ENCODE results near the gene MACROD2. TPM values are rescaled to one million over a fixed set of nuclear protein-coding genes. Genes with fewer than 3 reads are reported as not detected.

Gene MACROD2
- total RNA-seq, 6 experiments from 2014 or later = 0.05 to 0.57 (median 0.11) TPM; not detected in 1

DNA sequence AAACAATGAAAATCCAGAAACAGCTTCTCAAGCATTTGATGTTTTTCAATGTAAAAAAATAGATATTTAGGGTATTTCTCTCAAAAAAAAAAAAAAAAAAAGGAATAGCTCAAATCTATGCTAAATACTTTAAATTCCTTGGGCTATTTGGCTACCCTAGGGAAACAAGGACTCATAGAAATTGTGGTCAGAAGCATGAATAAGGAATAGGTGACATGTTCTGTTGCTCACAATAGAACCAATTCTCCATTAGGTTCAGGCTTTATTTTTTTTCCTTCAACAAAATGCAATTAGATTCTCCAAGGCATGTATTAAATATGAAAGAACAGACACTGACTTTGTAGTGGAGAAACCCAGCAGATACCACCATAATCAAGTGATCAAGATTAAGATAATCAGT lies 1246.4 kb downstream of the MACROD2 start:
- DNase-seq = no peak
- H3K27me3 Mint-ChIP-seq (ENCODE audit: insufficient read depth) = no peaks in the 10 kb centered on the region
- no peak overlapping the region for H3K27ac Mint-ChIP-seq
- H3K4me3 Mint-ChIP-seq = no peak overlapping the region
- H3K36me3 Mint-ChIP-seq (ENCODE audit: low read depth) = no peaks in the 10 kb centered on the region
- peaks cover 56% of the 10 kb centered on the region for H3K9me3 Mint-ChIP-seq
- H3K4me1 Mint-ChIP-seq (ENCODE audit: low read depth) = no peaks in the 10 kb centered on the region
- TF ChIP-seq, protein P1, sequence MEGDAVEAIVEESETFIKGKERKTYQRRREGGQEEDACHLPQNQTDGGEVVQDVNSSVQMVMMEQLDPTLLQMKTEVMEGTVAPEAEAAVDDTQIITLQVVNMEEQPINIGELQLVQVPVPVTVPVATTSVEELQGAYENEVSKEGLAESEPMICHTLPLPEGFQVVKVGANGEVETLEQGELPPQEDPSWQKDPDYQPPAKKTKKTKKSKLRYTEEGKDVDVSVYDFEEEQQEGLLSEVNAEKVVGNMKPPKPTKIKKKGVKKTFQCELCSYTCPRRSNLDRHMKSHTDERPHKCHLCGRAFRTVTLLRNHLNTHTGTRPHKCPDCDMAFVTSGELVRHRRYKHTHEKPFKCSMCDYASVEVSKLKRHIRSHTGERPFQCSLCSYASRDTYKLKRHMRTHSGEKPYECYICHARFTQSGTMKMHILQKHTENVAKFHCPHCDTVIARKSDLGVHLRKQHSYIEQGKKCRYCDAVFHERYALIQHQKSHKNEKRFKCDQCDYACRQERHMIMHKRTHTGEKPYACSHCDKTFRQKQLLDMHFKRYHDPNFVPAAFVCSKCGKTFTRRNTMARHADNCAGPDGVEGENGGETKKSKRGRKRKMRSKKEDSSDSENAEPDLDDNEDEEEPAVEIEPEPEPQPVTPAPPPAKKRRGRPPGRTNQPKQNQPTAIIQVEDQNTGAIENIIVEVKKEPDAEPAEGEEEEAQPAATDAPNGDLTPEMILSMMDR (IDR thresholded peaks at IDR 0.05) = no peak

DNA sequence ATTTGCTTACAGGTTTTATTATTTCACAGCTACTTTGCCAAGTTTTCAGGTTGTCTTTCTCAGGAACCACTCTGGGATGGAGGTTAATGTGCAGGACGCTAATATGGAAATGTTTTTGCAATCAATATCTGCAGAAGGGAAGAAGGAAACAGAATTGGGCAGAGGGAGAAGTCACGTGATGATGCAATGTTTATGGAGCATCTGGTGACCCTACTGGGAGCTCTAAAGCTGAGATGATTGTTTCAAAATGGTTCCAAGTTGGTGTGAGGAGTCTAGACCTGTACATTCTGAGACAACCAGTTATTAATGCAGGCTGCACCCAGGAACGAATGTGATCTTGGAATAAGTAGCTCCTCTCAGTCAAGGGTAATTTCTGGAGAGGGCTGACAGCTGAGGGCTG lies 1247.5 kb downstream of the MACROD2 start:
- no peaks in the 10 kb centered on the region for H3K27me3 Mint-ChIP-seq (ENCODE audit: insufficient read depth)
- no peak overlapping the region for H3K27ac Mint-ChIP-seq
- DNase-seq = no peak
- TF ChIP-seq, protein P1 (IDR thresholded peaks at IDR 0.05) = no peak
- no peaks in the 10 kb centered on the region for H3K36me3 Mint-ChIP-seq (ENCODE audit: low read depth)
- no peaks in the 10 kb centered on the region for H3K4me1 Mint-ChIP-seq (ENCODE audit: low read depth)
- H3K4me3 Mint-ChIP-seq = no peak overlapping the region
- H3K9me3 Mint-ChIP-seq = peaks cover 53% of the 10 kb centered on the region

DNA sequence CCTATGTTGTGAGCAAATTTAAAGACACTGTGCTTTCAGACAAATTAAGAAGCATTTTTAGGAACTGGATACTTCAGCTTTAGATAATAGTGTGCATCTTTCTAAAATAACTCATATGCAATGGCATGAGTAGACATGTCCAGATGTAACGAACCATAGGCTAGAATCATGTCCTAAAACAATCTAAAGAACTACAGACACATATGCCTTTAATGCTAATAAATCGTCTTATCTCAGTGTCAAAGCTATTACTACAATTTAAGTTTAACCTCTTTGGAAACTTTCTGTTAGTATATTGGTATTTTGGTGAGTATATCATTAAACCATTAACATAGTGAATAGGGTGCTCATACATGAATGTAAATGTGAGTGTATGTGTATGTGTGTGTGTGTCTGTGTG lies 1250.6 kb downstream of the MACROD2 start:
- no peaks in the 10 kb centered on the region for H3K4me1 Mint-ChIP-seq (ENCODE audit: low read depth)
- H3K27ac Mint-ChIP-seq = no peak overlapping the region
- no peak overlapping the region for H3K4me3 Mint-ChIP-seq
- no peaks in the 10 kb centered on the region; the same call in 1 of the 2 replicates for H3K27me3 Mint-ChIP-seq (ENCODE audit: insufficient read depth)
- no peak for DNase-seq
- peaks cover 54% of the 10 kb centered on the region for H3K9me3 Mint-ChIP-seq
- no peaks in the 10 kb centered on the region for H3K36me3 Mint-ChIP-seq (ENCODE audit: low read depth)
- TF ChIP-seq, protein P1 (IDR thresholded peaks at IDR 0.05) = no peak

DNA sequence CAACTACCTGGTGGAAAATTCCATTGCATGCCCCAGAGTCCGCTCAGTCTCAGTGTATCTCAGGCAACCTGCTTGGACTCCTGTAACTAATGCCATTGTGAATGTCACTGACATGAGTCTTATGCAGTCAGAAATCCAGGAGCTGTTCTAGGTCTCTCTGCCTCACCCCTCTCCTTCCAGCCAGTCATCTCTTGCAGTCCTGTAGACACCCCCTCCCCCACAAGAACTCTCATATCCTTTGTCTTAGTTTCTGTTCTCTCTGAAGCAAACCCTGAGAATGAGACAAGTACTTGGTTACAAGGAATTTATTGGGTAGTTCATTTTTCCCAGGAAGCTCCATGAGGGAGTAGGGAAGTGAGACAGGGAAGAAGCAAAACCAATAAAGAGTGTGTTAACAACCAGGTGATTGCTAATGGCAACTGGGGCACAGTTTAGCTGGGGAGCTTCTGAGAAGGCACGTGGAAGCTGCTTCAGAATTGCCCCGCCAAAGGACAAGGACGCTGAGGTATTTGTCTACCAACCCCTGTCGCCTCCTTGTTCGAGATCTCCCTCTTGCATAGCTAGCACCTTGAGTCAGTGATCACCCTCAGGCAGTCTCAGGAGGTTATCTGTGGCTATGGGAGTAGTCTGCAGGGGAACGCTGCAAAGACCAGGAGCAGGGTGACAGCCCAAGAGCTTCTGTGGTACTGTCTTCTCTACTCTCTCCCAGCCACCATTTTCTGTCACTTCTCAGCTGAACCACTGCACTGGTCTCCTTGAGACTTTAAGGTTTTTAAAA lies 1253.5 kb downstream of the MACROD2 start:
- Mint-ChIP-seq H3K4me3 (no peak overlapping the region), H3K27ac (no peak overlapping the region), H3K4me1 (ENCODE audit: low read depth) (no peaks in the 10 kb centered on the region), H3K27me3 (ENCODE audit: insufficient read depth) (no peaks in the 10 kb centered on the region; the same call in 1 of the 2 replicates), H3K36me3 (ENCODE audit: low read depth) (no peaks in the 10 kb centered on the region), H3K9me3 (peaks cover 50% of the 10 kb centered on the region)
- DNase-seq = no peak
- TF ChIP-seq, protein P1 (IDR thresholded peaks at IDR 0.05) = no peak

DNA sequence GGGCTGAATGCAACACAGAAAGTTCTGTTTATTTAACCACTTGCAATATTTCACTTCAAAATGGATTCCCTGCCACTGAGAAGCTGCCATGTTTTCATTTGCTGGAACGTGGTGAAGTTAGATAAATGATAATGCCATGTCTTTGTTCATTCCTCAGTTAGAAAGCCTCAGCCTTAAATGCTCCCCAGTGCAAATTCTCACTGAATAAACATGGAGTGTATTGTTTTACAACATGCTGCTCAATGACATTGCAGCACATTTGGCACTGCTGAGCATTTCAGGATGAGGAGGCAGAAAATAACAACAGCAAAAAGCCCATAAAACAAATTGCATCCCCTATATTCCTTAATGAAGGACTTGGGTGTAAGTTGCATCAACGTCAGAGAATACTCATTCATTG lies 1255.9 kb downstream of the MACROD2 start:
- Mint-ChIP-seq H3K9me3 (peaks cover 48% of the 10 kb centered on the region), H3K36me3 (ENCODE audit: low read depth) (no peaks in the 10 kb centered on the region), H3K4me1 (ENCODE audit: low read depth) (no peaks in the 10 kb centered on the region), H3K27ac (no peak overlapping the region), H3K27me3 (ENCODE audit: insufficient read depth) (no peaks in the 10 kb centered on the region; the same call in 1 of the 2 replicates), H3K4me3 (no peak overlapping the region)
- DNase-seq = no peak
- TF ChIP-seq, protein P1 (IDR thresholded peaks at IDR 0.05) = no peak
